ENCODE measurements around the gene NAT16. TPM values are rescaled to one million over a fixed set of nuclear protein-coding genes. Genes with fewer than 3 reads are reported as not detected.

NAT16 gene
- total RNA-seq, 4 donors from 2014 or later = not detected

- no peaks in the 10 kb centered on the region for H3K36me3 ChIP-seq
- peaks cover 0 to 46% (median 23%) of the 10 kb centered on the region in 3 donors for H3K4me1 ChIP-seq
- WGBS, 2 donors (ENCODE audit: low coverage in 1 of 2) = 4% methylated on average over 12 to 13 of the region's 17 CpGs
- no peak for TF ChIP-seq CTCF (IDR thresholded peaks at IDR 0.05)
- no peak for TF ChIP-seq EP300 (IDR thresholded peaks at IDR 0.05)
- TF ChIP-seq POLR2A (IDR thresholded peaks at IDR 0.05) = no peak
- TF ChIP-seq POLR2AphosphoS5 (IDR thresholded peaks at IDR 0.05) = no peak
- peaks cover 100% of the 10 kb centered on the region for H3K27me3 ChIP-seq
- H3K27ac ChIP-seq = no peak overlapping the region
- no peaks in the 10 kb centered on the region for H3K9me3 ChIP-seq
- no peak overlapping the region for H3K4me3 ChIP-seq
- ATAC-seq = no peak
Observed at GRCh38 chr7:101170617-101171441, 9.3 kb downstream of the NAT16 start.

- TF ChIP-seq CTCF (IDR thresholded peaks at IDR 0.05) (peak in 3 of 4 experiments; percentile 68 to 90 (median 74)), EP300 (IDR thresholded peaks at IDR 0.05) (no peak)
- Histone ChIP-seq H3K4me3 (no peak overlapping the region), H3K27ac (no peak overlapping the region), H3K36me3 (no peaks in the 10 kb centered on the region), H3K9me3 (no peaks in the 10 kb centered on the region), H3K4me1 (peaks cover 0 to 54% (median 26%) of the 10 kb centered on the region in 3 donors), H3K27me3 (peaks cover 100% of the 10 kb centered on the region)
- WGBS, 2 donors (ENCODE audit: low coverage in 1 of 2) = 0 to 4% methylated on average over 2 to 5 of the region's 33 CpGs
- peak; percentile 54 for ATAC-seq
Observed at GRCh38 chr7:101169838-101170551, 10.1 kb downstream of the NAT16 start.

GRCh38 chr7:101169110-101169837 is 10.8 kb downstream of the NAT16 start:
- peaks cover 100% of the 10 kb centered on the region for H3K27me3 ChIP-seq

GRCh38 chr7:101168412-101169049 is 11.6 kb downstream of the NAT16 start:
- Histone ChIP-seq H3K27me3 (peaks cover 100% of the 10 kb centered on the region), H3K9me3 (no peaks in the 10 kb centered on the region), H3K36me3 (no peaks in the 10 kb centered on the region), H3K27ac (no peak overlapping the region), H3K4me1 (peaks cover 0 to 63% (median 37%) of the 10 kb centered on the region in 3 donors), H3K4me3 (no peak overlapping the region)
- no peak for TF ChIP-seq POLR2AphosphoS5 (IDR thresholded peaks at IDR 0.05)
- no peak for TF ChIP-seq CTCF (IDR thresholded peaks at IDR 0.05)
- no peak for TF ChIP-seq EP300 (IDR thresholded peaks at IDR 0.05)
- no peak for TF ChIP-seq POLR2A (IDR thresholded peaks at IDR 0.05)
- 0% methylated on average over 2 to 3 of the region's 6 CpGs for WGBS, 2 donors (ENCODE audit: low coverage in 1 of 2)
- no peak for ATAC-seq

More at GRCh38 chr7:101169110-101169837, 10.8 kb downstream of the NAT16 start:
- 0 to 5% methylated on average over 1 to 3 of the region's 18 CpGs for WGBS, 2 donors (ENCODE audit: low coverage in 1 of 2)
- Histone ChIP-seq H3K9me3 (no peaks in the 10 kb centered on the region), H3K4me1 (peaks cover 0 to 61% (median 29%) of the 10 kb centered on the region in 3 donors), H3K4me3 (no peak overlapping the region), H3K27ac (no peak overlapping the region), H3K36me3 (no peaks in the 10 kb centered on the region)
- no peak for ATAC-seq
- TF ChIP-seq CTCF (IDR thresholded peaks at IDR 0.05) (no peak), POLR2A (IDR thresholded peaks at IDR 0.05) (no peak), EP300 (IDR thresholded peaks at IDR 0.05) (no peak), POLR2AphosphoS5 (IDR thresholded peaks at IDR 0.05) (no peak)

All from gastroesophageal sphincter (tissue), 4 donors.